Muscle of arm (tissue), 14 donors: ENCODE results near the gene ZC3H18. TPM values are rescaled to one million over a fixed set of nuclear protein-coding genes. Genes with fewer than 3 reads are reported as not detected.

Source experiments
- DNase-seq: peaks from one replicate; pipeline ENCODE4 v3.0.0-alpha.2; 2013
- long read RNA-seq, 11 donors: transcript quantifications; one replicate each; lab custom pipeline, GENCODE V29; 2026
- polyA plus RNA-seq, 12 donors: library from polyadenylated mRNA; unstranded; fragments of 120-200 nt; gene quantifications; one replicate each; pipeline ENCODE4 v1.2.1, GENCODE V29; 2013; ENCODE audit not compliant: insufficient read length in 12 of 12

The ZC3H18 gene
- 10 to 100 TPM in 11 of 12 donors, not detected in 1; 21.4 to 54.4 (median 25.0) TPM for polyA plus RNA-seq
- long read RNA-seq, donor 1, partial matches to known transcripts, result 9 of 13 reads
- long read RNA-seq, donor 1, other reads (novel, unspliced or antisense), result 0 of 13 reads
- long read RNA-seq, donor 2, partial matches to known transcripts, result 0 of 2 reads
- long read RNA-seq, donor 2, other reads (novel, unspliced or antisense), result 0 of 2 reads
- long read RNA-seq, donor 3, partial matches to known transcripts, result 0 of 1 reads
- long read RNA-seq, donor 3, other reads (novel, unspliced or antisense), result 0 of 1 reads
- long read RNA-seq, donor 4, result 0 reads
- long read RNA-seq, donor 5, partial matches to known transcripts, result 7 of 11 reads
- long read RNA-seq, donor 5, other reads (novel, unspliced or antisense), result 0 of 11 reads
- long read RNA-seq, donor 6, partial matches to known transcripts, result 0 of 1 reads
- long read RNA-seq, donor 6, other reads (novel, unspliced or antisense), result 0 of 1 reads
- long read RNA-seq, donor 7, partial matches to known transcripts, result 0 of 2 reads
- long read RNA-seq, donor 7, other reads (novel, unspliced or antisense), result 0 of 2 reads
- long read RNA-seq, donor 8, partial matches to known transcripts, result 8 of 11 reads
- long read RNA-seq, donor 8, other reads (novel, unspliced or antisense), result 0 of 11 reads
- long read RNA-seq, donor 9, partial matches to known transcripts, result 0 of 3 reads
- long read RNA-seq, donor 9, other reads (novel, unspliced or antisense), result 0 of 3 reads
- long read RNA-seq, donor 10, partial matches to known transcripts, result 0 of 1 reads
- long read RNA-seq, donor 10, other reads (novel, unspliced or antisense), result 0 of 1 reads
- long read RNA-seq, donor 11, partial matches to known transcripts, result 5 of 11 reads
- long read RNA-seq, donor 11, other reads (novel, unspliced or antisense), result 0 of 11 reads

GRCh38 chr16:88569985-88570690, at the start of gene ZC3H18:
Gene ZC3H18 (plus strand): TSS chr16:88570403. CDS start chr16:88577124, 6,721 bp downstream.
- peak; percentile 96 for DNase-seq

- no peak for DNase-seq
Measured at GRCh38 chr16:88521674-88522073, 48.5 kb upstream of the ZC3H18 start.

GRCh38 chr16:88522276-88522949, 47.8 kb upstream of the ZC3H18 start:
- no peak for DNase-seq

- no peak for DNase-seq
Measured at GRCh38 chr16:88523309-88524161, 46.7 kb upstream of the ZC3H18 start.

DNA sequence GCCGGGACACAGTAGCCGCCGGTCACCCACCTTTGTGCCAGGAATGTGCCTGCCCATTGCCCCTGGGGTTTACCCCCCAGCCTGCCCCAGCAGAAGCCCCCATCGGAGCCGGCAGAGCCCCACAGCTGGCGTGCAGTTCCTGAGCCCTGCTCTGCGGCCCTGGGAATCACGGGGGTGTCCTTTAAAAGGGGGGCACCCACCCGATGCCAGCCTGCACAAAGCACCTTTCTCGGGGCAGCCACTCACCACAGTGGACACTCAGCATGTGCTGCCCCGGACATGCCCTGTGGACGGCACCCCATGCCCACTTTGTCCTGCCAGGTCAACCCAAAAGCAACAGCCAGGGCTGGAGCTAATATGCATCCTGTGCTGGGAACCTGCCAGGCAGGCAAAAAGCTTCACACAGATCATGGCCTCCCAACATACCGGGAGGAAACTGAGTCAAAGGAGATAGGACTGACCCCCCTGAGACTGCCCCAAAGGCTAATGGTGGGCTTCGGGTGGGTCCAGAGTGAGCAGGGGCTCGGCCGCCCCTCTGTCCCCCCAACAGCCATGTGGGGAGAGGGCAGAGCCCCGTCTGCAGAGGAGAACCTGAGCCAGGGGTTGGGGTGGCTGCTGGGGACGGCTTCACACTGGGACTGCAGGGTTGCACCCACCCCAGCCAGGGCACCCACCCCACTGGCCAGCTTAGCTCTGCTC, 45.8 kb upstream of the ZC3H18 start:
- no peak for DNase-seq

- no peak for DNase-seq
Measured at GRCh38 chr16:88524973-88525662, 45.1 kb upstream of the ZC3H18 start.

- DNase-seq, result no peak
Measured at GRCh38 chr16:88525663-88525990, 44.6 kb upstream of the ZC3H18 start.

DNA sequence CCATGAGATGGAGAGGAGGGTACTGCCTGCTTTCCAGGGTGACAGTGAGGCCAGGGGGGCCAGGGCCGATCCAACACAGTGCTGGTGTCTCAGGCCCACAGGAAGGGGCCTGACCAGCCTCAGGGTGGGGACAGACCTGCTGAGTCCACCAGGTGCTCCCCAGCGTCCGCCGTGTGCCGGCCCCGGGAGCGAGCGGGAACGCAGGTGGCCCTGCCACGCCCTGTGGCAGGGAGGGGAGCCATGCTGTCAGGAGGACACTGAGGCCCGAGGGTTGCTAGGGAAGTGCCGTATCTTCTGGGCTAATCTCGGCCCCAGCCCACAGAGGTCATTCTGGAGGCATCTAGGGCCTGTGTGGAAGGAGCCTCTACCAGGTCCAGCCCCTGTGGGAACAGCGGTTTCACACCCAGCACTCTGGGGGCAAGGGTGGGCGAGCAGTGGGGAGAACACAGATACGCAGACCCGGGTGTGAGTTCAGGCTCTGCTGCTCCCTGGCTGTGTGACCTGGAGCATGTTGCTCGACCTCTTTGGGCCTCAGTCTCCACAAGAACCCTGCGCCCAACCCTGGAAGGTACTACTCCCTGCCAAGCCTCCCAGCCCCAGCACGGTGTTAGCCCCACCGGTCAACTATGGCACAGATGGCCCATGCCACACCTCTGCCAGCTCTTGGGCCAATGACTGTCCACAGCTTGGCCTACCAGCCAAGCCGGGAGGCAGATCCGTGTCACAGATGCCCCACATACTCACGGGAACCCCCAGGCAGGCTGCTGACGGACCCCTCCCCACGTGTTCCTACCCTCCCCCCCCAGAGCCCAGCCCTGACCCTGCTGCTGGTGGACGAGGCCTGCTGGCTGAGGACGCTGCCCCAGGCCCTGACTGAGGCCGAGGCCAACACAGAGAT, 43.9 kb upstream of the ZC3H18 start:
- no peak for DNase-seq

DNA sequence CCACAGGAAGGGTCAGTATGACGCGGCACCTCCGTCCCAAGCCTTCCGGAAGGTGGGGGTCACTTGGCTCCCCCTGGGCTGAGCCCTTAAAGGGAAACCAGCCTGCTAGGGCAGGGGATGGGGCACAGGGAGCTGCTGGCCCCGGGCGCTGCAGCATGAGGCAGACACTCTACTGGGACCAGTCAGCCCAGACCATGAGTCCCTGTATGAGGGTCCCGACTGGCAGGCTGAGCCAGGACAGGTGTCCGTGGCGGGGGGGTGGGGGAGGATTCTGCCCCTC, 43.4 kb upstream of the ZC3H18 start:
- DNase-seq, result no peak

DNA sequence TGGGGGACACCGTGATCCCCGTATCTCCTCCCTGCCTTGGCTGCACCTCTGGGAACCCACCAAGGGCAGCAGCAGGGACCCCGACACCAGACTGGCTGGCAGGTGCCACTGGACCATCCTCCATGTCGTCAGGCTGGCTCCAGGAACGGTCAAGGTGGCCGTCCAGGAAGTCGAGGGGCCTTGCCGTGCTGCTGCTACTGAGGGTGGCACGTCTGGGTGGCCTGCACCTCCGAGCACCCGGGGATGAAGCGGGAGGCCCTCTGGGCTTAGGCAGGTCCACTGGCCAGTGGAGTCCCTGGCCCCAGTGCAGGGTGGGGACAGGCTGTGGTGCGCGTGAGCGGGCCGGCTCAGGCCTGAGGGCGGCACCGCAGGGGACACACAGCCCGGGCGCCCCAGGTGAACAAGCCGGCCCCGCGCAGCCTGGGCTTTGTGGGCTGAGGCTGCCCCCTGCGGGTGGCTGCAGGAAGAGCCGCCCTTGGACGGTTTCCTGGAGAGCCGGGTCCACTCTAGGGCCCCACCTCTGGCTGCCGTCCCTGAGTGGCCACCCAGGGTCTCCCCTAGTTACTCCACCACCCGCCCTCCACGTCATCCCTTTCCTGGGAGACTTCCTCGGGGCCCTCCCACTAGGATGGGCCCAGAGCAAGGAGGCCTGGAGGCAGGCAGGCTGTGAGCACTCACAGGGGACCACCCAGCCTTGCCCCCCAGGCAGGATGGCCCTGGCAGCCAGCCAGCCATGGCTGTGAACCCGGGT, 42.8 kb upstream of the ZC3H18 start:
- peak; percentile 76 for DNase-seq

- DNase-seq, result no peak
Measured at GRCh38 chr16:88527937-88528743, 42.1 kb upstream of the ZC3H18 start.

DNA sequence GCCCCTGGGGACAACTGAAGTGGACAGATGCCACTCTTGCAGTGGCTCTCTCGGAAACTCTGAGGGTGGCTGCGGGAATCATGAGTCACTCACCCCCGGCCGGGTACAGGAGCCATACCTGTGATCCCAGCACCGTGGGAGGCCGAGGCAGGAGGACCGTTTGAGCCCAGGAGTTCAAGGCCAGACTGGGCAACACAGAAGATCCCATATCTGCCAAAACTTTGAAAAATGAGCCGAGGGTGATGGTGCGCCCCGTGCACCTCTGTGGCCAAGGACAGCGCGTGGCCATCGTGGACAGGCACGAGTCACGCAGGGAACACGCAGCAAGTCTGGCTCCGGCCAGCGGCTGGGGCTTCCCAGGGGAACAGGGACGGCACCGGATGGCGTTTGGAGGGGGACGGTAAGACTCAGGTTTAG, 41.3 kb upstream of the ZC3H18 start:
- DNase-seq, result no peak

GRCh38 chr16:88529596-88529995, 40.6 kb upstream of the ZC3H18 start:
- DNase-seq, result no peak

DNA sequence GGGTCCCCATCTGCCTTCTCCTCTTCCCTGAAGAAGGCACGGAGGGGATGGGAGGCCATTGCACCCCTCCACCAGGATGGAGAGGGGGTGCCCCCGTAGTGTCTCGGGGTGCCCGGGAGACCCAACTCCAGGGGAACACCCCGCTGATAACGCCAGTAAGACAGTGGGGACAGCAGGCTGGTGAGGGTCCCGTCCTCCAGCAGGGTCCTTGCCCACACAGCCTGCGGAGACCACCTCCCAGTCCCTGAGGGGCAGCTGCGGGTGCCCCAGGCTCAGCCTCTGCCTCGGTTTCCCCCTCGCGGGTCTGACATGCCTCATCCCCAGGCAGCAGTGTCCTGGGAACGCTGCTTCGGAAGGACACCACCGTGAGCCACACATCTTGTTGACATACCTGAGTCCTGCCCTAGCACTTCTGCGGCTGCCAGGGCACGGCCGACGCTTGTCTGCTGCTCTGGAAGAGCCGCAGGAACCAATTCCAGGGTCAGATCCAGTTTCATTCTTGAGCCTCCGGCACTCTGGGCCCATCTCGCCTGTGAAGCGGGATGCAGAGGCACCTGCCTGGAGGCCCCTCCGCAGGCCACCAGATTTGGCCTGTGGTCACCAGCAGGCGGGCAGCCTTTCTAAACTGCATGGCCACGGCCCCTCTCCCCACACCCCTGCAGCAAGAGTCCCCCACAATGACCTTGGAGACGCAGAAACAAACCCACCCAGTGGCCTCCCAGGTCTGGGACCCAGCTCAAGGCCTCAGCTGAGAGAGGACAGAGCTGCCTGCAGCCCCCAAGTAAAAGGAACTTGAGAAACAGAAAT, 39.9 kb upstream of the ZC3H18 start:
- DNase-seq, result no peak

GRCh38 chr16:88530858-88531203, 39.4 kb upstream of the ZC3H18 start:
- no peak for DNase-seq

DNA sequence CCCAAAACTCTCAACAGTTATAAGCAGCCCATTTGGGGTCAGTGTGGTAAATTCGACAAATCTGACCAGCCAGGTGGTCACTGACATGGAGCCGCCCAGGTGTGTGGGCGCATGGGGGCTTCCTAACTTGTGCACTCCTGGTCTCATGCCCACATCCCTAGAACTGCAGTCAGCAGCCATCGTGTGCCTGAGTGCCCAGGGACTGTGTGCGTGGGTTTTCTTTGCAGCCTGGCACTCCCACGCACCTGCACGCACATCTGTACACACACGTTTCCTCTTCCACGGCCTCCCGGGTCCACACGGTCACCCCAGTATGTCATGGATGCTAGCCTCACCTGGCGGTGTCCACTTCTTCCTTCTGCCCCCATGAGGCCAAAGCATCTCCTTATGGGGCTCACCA, 38.9 kb upstream of the ZC3H18 start:
- DNase-seq, result no peak
